ENCODE data around the gene DET1. TPM values are rescaled to one million over a fixed set of nuclear protein-coding genes. Genes with fewer than 3 reads are reported as not detected.

The DET1 gene
- total RNA-seq, 1 experiment from 2014 or later = 5.1 TPM

DNA sequence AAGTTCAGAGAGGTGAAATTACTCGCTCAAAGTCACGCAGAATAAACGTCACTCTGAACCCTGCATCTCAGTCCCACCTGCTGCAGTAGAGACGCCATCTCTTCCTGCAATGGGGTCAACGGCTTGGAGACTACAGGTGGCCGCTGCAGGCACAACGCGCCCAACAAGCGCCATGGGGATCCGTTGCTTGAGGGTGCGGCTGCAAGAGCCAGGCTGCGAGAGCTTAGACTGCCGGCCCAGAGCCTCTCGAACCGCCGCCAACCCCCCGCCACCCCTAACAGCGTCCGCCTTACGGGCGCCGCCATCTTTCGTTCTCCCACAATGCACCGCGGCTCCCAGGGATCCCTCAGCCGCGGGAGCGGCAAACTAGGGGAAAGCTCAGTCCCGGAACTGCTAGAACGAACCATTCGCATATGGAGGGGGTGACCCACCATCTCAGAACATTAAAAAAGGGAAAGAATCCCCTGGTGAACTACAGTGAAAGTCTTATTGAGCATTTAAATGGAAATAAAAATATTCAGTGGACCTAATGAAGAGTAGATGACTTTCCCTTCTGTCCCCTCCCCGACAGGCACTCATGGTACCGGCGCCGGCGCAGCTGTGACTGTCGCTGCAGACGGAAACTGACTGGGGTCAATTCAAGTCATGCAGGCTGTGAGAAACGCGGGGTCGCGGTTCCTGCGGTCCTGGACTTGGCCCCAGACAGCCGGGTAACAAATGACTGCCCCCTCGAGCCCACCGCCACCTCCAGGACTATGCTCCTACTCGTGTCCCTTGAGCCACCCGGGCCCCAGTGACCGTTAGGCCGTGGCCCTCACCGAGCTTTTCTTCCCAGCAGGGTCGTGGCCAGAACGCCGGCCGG is 79.2 kb downstream of the DET1 start, which contains the start of the genes MRPL46 and MRPS11:
Gene MRPL46 (minus strand): TSS at position 316 of the 862 bp plus-strand sequence. CDS start 11 bp downstream, at position 305.
Gene MRPS11 (plus strand): TSS at position 636 of the 862 bp plus-strand sequence. CDS start 10 bp downstream, at position 646.
- DNase-seq (ENCODE audit: low spot score) = peak; percentile 78

DNA sequence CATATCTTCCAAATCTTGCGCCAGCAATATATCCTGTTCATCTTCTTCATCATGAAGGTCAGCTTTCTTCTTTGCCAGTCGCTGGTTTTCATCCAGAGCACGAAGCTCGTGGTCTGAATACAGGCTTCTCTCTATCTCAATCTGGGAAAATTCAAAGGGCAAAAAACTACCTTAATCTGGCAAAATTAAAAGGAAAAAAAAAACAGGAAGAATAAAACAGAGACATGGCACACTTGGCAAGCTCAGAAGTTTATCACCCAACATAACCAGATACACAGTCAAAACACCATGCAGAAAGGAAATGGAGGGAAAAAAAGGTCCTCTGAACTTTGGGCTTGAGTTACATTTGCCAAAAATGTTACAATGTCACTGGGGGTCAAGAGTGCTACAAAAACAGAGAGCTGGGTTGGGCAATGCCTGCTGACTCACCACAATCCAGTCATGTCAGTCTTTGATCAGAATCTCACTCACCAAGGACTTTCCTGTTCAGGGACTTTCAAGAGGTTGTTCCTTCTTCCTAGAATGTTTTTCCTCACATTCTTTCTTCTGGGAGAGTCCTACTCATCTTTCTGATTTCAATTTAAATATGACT is 80.8 kb downstream of the DET1 start:
- peak; percentile 47 for DNase-seq (ENCODE audit: low spot score)

GRCh38 chr15:88463870-88464532 is 82.5 kb downstream of the DET1 start:
- no peak for DNase-seq (ENCODE audit: low spot score)

Other genes with a start within 250 kb of the DET1 start
- 29.9 and 38.4 TPM in 2 replicates for gene MRPL46, start 79.3 kb downstream of the DET1 start, total RNA-seq (2014; rRNA removed; shearing (Covaris generic))
- gene MRPS11, start 79.0 kb downstream of the DET1 start, total RNA-seq (2014; rRNA removed; shearing (Covaris generic)) = 51.1 and 106 TPM in 2 replicates
- 32.7 and 37.0 TPM in 2 replicates for gene AEN, start 74.7 kb upstream of the DET1 start, total RNA-seq (2014; rRNA removed; shearing (Covaris generic))
- gene ISG20, start 92.3 kb upstream of the DET1 start, total RNA-seq (2014; rRNA removed; shearing (Covaris generic)) = 3.8 and 7.7 TPM in 2 replicates